Neural cell (in vitro differentiated cells): ENCODE data around the gene APBB2. TPM values are rescaled to one million over a fixed set of nuclear protein-coding genes. Genes with fewer than 3 reads are reported as not detected.

Experiments used
- H2AFZ ChIP-seq: fragments of 200-600, 300-800 bp; sonication (generic), shearing (Covaris generic); 2 replicates; pipeline ENCODE4 v1.6.0; 2014; ENCODE audit warnings: low read depth, mild to moderate bottlenecking, antibody characterized with exemption, low read length, moderate library complexity
- H3F3A ChIP-seq: fragments of 200-600 bp; shearing (Covaris generic); 2 replicates; pipeline ENCODE4 v1.6.1; 2016; ENCODE audit warnings: mild to moderate bottlenecking, moderate library complexity, mixed read lengths, antibody characterized with exemption, low read length; ENCODE audit not compliant: insufficient read depth, poor library complexity, severe bottlenecking
- H3K27ac ChIP-seq: fragments of 200-600, 300-800 bp; sonication (generic), shearing (Covaris generic); 2 replicates; pipeline ENCODE4 v1.5.1; 2014; ENCODE audit warnings: mild to moderate bottlenecking, low read length, moderate library complexity
- H3K27me3 ChIP-seq: fragments of 300-800, 200-600 bp; sonication (generic), shearing (Covaris generic); 2 replicates; pipeline ENCODE4 v1.6.0; 2014; ENCODE audit warnings: mild to moderate bottlenecking, low read depth, low read length, moderate library complexity; ENCODE audit not compliant: insufficient read depth
- H3K36me3 ChIP-seq: fragments of 300-800, 200-600 bp; sonication (generic), shearing (Covaris generic); 2 replicates; pipeline ENCODE4 v1.5.1; 2014; ENCODE audit warnings: mild to moderate bottlenecking, antibody characterized with exemption, low read length, moderate library complexity; ENCODE audit not compliant: insufficient read depth
- H3K4me2 ChIP-seq: fragments of 300-800, 200-600 bp; sonication (generic), shearing (Covaris generic); 2 replicates; pipeline ENCODE4 v1.6.0; 2014; ENCODE audit warnings: mild to moderate bottlenecking, low read length
- H3K4me3 ChIP-seq: fragments of 300-800, 200-600 bp; sonication (generic), shearing (Covaris generic); 2 replicates; pipeline ENCODE4 v1.5.1; 2014; ENCODE audit warnings: mild to moderate bottlenecking, low read length, moderate library complexity
- H3K79me2 ChIP-seq: fragments of 200-600 bp; shearing (Covaris generic); replicated peaks from 2 replicates; pipeline ENCODE4 v1.6.0; 2014; ENCODE audit warnings: mild to moderate bottlenecking, low read length, moderate library complexity; ENCODE audit not compliant: insufficient read depth
- H3K9ac ChIP-seq: fragments of 300-800, 200-600 bp; sonication (generic), shearing (Covaris generic); 2 replicates; pipeline ENCODE4 v1.6.1; 2016; ENCODE audit warnings: mild to moderate bottlenecking, low read length, mixed read lengths
- H3K9me2 ChIP-seq: fragments of 200-600 bp; shearing (Covaris generic); 2 replicates; pipeline ENCODE4 v1.6.1; 2016; ENCODE audit warnings: mild to moderate bottlenecking, low read length, mixed read lengths; ENCODE audit not compliant: insufficient read depth
- H3K9me3 ChIP-seq: fragments of 200-600, 300-800 bp; sonication (generic), shearing (Covaris generic); 2 replicates; pipeline ENCODE4 v1.6.1; 2016; ENCODE audit warnings: mild to moderate bottlenecking, mixed run types, low read length, moderate library complexity, mixed read lengths
- H4K20me1 ChIP-seq: fragments of 200-600 bp; shearing (Covaris generic); 2 replicates; pipeline ENCODE4 v1.6.1; 2016; ENCODE audit warnings: mild to moderate bottlenecking, mixed run types; ENCODE audit not compliant: insufficient read depth
- EP300 ChIP-seq: fragments of 450-650 bp; conservative IDR thresholded peaks from 2 replicates; pipeline ENCODE4 v1.6.1; 2014; ENCODE audit warnings: antibody characterized with exemption, mild to moderate bottlenecking, moderate library complexity; ENCODE audit not compliant: poor library complexity, severe bottlenecking
- EZH2 ChIP-seq: fragments of 200-600, 300-800 bp; shearing (Covaris generic), sonication (generic); IDR thresholded peaks from 2 replicates; pipeline ENCODE4 v1.6.1; 2014; ENCODE audit warnings: antibody characterized with exemption, low read length, borderline replicate concordance, mild to moderate bottlenecking; ENCODE audit not compliant: insufficient read depth, poor library complexity, severe bottlenecking
- MXI1 ChIP-seq: fragments of 450-650 bp; conservative IDR thresholded peaks from 2 replicates; pipeline ENCODE4 v1.6.1; 2014; ENCODE audit warnings: antibody characterized with exemption, mild to moderate bottlenecking; ENCODE audit not compliant: poor library complexity, severe bottlenecking
- POLR2AphosphoS5 ChIP-seq: IDR thresholded peaks from 2 replicates; pipeline ENCODE4 v1.6.1; 2012
- RAD21 ChIP-seq: fragments of 450-650 bp; conservative IDR thresholded peaks from 2 replicates; pipeline ENCODE4 v1.6.1; 2014; ENCODE audit warnings: antibody characterized with exemption, mild to moderate bottlenecking, moderate library complexity
- SMC3 ChIP-seq: fragments of 450-650 bp; conservative IDR thresholded peaks from 2 replicates; pipeline ENCODE4 v1.6.1; 2014; ENCODE audit warnings: antibody characterized with exemption, mild to moderate bottlenecking, moderate library complexity; ENCODE audit not compliant: poor library complexity
- TAF1 ChIP-seq: IDR thresholded peaks from 2 replicates; pipeline ENCODE4 v1.6.1; 2012; ENCODE audit warnings: low read depth
- polyA plus RNA-seq: library from polyadenylated mRNA; depleted of rRNA; stranded (reverse); fragments of >200 nt; gene quantifications from 2 replicates; pipeline ENCODE4 v1.2.3, GENCODE V29; 2014
- TF ChIP-seq, protein P1 (sequence below): IDR thresholded peaks from 2 replicates; pipeline ENCODE4 v1.6.1; 2012; ENCODE audit warnings: borderline replicate concordance
- TF ChIP-seq, protein P2 (sequence below): fragments of 450-650 bp; IDR thresholded peaks from 2 replicates; pipeline ENCODE4 v1.5.1; 2014; ENCODE audit warnings: antibody characterized with exemption, mild to moderate bottlenecking, moderate library complexity; ENCODE audit not compliant: poor library complexity, severe bottlenecking

Gene APBB2
- polyA plus RNA-seq, 1 donor from 2014 or later = 41.9 TPM

DNA sequence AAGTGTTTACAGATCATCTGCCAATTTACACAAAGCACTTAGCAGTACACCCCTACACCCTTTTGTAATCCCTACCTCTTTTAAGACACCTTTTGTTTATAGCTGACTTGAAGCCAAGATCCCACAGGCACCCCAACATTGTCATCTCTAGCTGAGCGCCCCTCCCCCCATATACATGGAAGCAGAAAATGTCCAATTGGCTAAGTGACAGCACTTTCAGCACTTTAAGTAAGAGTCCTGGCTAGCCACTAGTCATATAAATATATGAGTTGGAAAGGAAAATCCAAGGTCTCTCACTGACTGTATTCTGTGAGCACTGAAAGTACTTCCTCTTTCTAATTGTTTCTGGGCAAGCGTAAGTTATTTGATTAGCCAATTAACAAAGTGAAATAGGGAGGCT lies 356.4 kb downstream of the APBB2 start:
- TF ChIP-seq EZH2 = no peak
- no peak overlapping the region for H3K27ac ChIP-seq

DNA sequence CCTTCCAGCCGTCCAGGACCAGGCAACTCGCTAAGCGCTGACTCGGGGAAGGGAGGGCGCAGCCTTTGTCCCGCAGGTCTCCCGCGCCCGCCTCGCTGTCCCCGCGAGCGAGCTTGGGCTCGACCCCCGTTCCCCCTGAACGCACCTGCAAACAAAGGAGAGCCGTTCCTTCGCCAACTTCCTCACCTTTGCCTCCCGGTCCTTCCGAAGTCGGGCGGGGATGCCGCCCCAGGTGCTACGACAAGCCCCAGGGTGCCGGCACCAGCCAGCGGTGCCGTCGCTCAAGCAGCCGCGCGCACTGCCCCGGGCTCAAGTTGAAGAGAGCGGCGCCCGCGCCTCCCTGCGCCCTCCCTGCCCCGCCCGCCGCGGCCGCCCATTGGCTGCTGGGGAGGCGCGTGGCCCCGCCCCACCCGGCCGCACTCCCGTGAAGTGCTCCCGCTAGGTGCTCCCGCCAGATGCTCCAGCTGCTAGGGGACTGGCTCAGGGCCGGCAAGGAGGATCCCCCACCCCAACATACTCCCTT lies 357.4 kb downstream of the APBB2 start:
- Histone ChIP-seq H3K9me2 (no peaks in the 10 kb centered on the region), H3K79me2 (peaks cover 40% of the 10 kb centered on the region), H3K9me3 (no peaks in the 10 kb centered on the region), H3K4me3 (peak overlapping the region; percentile 95), H3F3A (no peaks in the 10 kb centered on the region), H4K20me1 (no peaks in the 10 kb centered on the region), H2AFZ (peak overlapping the region; percentile 80), H3K27me3 (no peaks in the 10 kb centered on the region), H3K27ac (no peak overlapping the region), H3K36me3 (no peaks in the 10 kb centered on the region), H3K9ac (peak overlapping the region; percentile 72), H3K4me2 (peak overlapping the region; percentile 75)
- peak; percentile 45 for TF ChIP-seq RAD21
- TF ChIP-seq, protein P1, sequence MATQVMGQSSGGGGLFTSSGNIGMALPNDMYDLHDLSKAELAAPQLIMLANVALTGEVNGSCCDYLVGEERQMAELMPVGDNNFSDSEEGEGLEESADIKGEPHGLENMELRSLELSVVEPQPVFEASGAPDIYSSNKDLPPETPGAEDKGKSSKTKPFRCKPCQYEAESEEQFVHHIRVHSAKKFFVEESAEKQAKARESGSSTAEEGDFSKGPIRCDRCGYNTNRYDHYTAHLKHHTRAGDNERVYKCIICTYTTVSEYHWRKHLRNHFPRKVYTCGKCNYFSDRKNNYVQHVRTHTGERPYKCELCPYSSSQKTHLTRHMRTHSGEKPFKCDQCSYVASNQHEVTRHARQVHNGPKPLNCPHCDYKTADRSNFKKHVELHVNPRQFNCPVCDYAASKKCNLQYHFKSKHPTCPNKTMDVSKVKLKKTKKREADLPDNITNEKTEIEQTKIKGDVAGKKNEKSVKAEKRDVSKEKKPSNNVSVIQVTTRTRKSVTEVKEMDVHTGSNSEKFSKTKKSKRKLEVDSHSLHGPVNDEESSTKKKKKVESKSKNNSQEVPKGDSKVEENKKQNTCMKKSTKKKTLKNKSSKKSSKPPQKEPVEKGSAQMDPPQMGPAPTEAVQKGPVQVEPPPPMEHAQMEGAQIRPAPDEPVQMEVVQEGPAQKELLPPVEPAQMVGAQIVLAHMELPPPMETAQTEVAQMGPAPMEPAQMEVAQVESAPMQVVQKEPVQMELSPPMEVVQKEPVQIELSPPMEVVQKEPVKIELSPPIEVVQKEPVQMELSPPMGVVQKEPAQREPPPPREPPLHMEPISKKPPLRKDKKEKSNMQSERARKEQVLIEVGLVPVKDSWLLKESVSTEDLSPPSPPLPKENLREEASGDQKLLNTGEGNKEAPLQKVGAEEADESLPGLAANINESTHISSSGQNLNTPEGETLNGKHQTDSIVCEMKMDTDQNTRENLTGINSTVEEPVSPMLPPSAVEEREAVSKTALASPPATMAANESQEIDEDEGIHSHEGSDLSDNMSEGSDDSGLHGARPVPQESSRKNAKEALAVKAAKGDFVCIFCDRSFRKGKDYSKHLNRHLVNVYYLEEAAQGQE = peak; percentile 57
- TF ChIP-seq TAF1 = no peak
- peak; percentile 42 for TF ChIP-seq SMC3
- TF ChIP-seq, protein P2, sequence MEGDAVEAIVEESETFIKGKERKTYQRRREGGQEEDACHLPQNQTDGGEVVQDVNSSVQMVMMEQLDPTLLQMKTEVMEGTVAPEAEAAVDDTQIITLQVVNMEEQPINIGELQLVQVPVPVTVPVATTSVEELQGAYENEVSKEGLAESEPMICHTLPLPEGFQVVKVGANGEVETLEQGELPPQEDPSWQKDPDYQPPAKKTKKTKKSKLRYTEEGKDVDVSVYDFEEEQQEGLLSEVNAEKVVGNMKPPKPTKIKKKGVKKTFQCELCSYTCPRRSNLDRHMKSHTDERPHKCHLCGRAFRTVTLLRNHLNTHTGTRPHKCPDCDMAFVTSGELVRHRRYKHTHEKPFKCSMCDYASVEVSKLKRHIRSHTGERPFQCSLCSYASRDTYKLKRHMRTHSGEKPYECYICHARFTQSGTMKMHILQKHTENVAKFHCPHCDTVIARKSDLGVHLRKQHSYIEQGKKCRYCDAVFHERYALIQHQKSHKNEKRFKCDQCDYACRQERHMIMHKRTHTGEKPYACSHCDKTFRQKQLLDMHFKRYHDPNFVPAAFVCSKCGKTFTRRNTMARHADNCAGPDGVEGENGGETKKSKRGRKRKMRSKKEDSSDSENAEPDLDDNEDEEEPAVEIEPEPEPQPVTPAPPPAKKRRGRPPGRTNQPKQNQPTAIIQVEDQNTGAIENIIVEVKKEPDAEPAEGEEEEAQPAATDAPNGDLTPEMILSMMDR = peak; percentile 4
- no peak for TF ChIP-seq EZH2
- TF ChIP-seq EP300 = peak; percentile 37
- TF ChIP-seq MXI1 = peak; percentile 74
- peak; percentile 68 for TF ChIP-seq POLR2AphosphoS5

More for the DNA sequence above, 356.4 kb downstream of the APBB2 start:
- H2AFZ ChIP-seq = no peak overlapping the region
- H3K9me3 ChIP-seq = no peaks in the 10 kb centered on the region
- H3K36me3 ChIP-seq = no peaks in the 10 kb centered on the region
- H3K9me2 ChIP-seq = no peaks in the 10 kb centered on the region
- H3K4me2 ChIP-seq = no peak overlapping the region
- H3F3A ChIP-seq = no peaks in the 10 kb centered on the region
- no peaks in the 10 kb centered on the region for H3K27me3 ChIP-seq
- no peaks in the 10 kb centered on the region for H4K20me1 ChIP-seq
- no peak overlapping the region for H3K9ac ChIP-seq
- H3K79me2 ChIP-seq = peaks cover 35% of the 10 kb centered on the region
- no peak overlapping the region for H3K4me3 ChIP-seq
